ENCODE measurements around the gene COMMD9.

DNA sequence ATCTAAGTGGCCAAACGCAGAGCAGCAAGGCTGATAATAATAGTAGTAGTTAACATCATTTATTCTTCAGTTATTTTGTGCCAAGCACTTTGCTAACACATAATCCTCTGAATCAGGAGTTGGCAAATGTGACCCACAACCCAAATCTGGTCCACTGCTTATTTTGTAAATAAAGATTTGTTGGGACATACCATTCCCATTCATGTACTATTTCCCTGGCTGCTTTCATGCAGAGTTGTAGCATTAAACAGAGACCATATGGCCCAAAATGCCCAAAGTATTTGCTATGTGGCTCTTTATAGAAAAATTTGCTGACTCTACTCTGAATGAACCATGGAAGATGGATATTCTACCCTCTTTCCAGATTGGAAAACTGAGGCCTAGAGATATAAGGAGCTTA is 50.3 kb downstream of the COMMD9 start:
- TF ChIP-seq, protein P1, sequence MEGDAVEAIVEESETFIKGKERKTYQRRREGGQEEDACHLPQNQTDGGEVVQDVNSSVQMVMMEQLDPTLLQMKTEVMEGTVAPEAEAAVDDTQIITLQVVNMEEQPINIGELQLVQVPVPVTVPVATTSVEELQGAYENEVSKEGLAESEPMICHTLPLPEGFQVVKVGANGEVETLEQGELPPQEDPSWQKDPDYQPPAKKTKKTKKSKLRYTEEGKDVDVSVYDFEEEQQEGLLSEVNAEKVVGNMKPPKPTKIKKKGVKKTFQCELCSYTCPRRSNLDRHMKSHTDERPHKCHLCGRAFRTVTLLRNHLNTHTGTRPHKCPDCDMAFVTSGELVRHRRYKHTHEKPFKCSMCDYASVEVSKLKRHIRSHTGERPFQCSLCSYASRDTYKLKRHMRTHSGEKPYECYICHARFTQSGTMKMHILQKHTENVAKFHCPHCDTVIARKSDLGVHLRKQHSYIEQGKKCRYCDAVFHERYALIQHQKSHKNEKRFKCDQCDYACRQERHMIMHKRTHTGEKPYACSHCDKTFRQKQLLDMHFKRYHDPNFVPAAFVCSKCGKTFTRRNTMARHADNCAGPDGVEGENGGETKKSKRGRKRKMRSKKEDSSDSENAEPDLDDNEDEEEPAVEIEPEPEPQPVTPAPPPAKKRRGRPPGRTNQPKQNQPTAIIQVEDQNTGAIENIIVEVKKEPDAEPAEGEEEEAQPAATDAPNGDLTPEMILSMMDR (IDR thresholded peaks at IDR 0.05), result no peak
- TF ChIP-seq POLR2AphosphoS5 (IDR thresholded peaks at IDR 0.05; ENCODE audit: insufficient read depth in 1 of 2, low read depth in 1 of 2) (no peak), POLR2A (IDR thresholded peaks at IDR 0.05) (no peak)
